A549 treated with CORT108297 at 1 μM for 4 hours (cell line): ENCODE results near the gene LSP1. TPM values are rescaled to one million over a fixed set of nuclear protein-coding genes. Genes with fewer than 3 reads are reported as not detected.

Experiments
- total RNA-seq: library from RNA; stranded (reverse); fragments of 200-300 nt; extraction: Qiagen RNA extraction; gene quantifications from 5 replicates; pipeline ENCODE4 v1.2.3, GENCODE V29; 2022

Gene LSP1
- total RNA-seq, result 0.55 to 2.7 TPM (median 1.6 TPM) in 5 replicates

GRCh38 chr11:1852877-1853276 lies at the start of gene LSP1:
TSS of gene LSP1 (plus strand) at chr11:1853084. CDS start at chr11:1853145, 61 bp downstream.

GRCh38 chr11:1834779-1835670 lies 17.9 kb upstream of the LSP1 start, which contains the start of gene SYT8:
TSS of gene SYT8 (plus strand) at chr11:1834990. CDS start at chr11:1835106, 116 bp downstream.

GRCh38 chr11:1838426-1839144 lies 14.3 kb upstream of the LSP1 start, which contains the start of gene TNNI2:
TSS of gene TNNI2 (plus strand) at chr11:1838981. CDS start at chr11:1839697, 716 bp downstream.

GRCh38 chr11:1891831-1892115 lies 38.9 kb downstream of the LSP1 start, which contains the start of gene PRR33:
TSS of gene PRR33 (minus strand) at chr11:1891895. CDS start at chr11:1890584, 1,311 bp downstream.

GRCh38 chr11:1919391-1920127 lies 66.7 kb downstream of the LSP1 start, which contains the start of gene TNNT3:
TSS of gene TNNT3 (plus strand) at chr11:1919703. CDS start at chr11:1922875, 3,172 bp downstream.

Other genes starting within 250 kb of the LSP1 start
- not detected in 5 replicates for gene KRTAP5-3, start 244.6 kb upstream of the LSP1 start, total RNA-seq
- not detected in 5 replicates for gene KRTAP5-4, start 230.9 kb upstream of the LSP1 start, total RNA-seq
- gene KRTAP5-5, start 223.3 kb upstream of the LSP1 start, total RNA-seq, result not detected in 5 replicates
- gene KRTAP5-6, start 155.9 kb upstream of the LSP1 start, total RNA-seq, result not detected in 5 replicates
- gene IFITM10, start 102.5 kb upstream of the LSP1 start, total RNA-seq, result 0.54 to 1.3 TPM (median 1.2 TPM) in 5 replicates
- 335 to 563 TPM (median 509 TPM) in 5 replicates for gene CTSD, start 89.2 kb upstream of the LSP1 start, total RNA-seq
- 0.05 to 0.39 TPM (median 0.06 TPM) in 3 of 5 replicates, not detected in the others for gene SYT8, start 18.1 kb upstream of the LSP1 start, total RNA-seq
- 0.25 TPM in 1 of 5 replicates, not detected in the others for gene TNNI2, start 14.1 kb upstream of the LSP1 start, total RNA-seq
- gene PRR33, start 38.8 kb downstream of the LSP1 start, total RNA-seq, result not detected in 5 replicates
- gene TNNT3, start 66.6 kb downstream of the LSP1 start, total RNA-seq, result not detected in 5 replicates
- gene MRPL23, start 94.2 kb downstream of the LSP1 start, total RNA-seq, result 133 to 163 TPM (median 158 TPM) in 5 replicates
- gene H19, start 144.8 kb downstream of the LSP1 start, total RNA-seq, result 5.3 to 14.5 TPM (median 10.2 TPM) in 5 replicates